Kidney (tissue), 14 donors: ENCODE data around the gene SEMA3D. TPM values are rescaled to one million over a fixed set of nuclear protein-coding genes. Genes with fewer than 3 reads are reported as not detected.

ENCODE experiments used
- DNase-seq, 5 donors: peaks; one replicate each; pipeline ENCODE4 v3.0.0-alpha.2; 2013 to 2020
- FAIRE-seq: peaks from 2 replicates; lab custom pipeline; 2012; peaks lifted over from hg19 to GRCh38; lab: Jason Lieb, UNC
- H3K27ac ChIP-seq, 2 donors: one replicate each; pipeline ENCODE4 v1.7.0; 2013; ENCODE audit warnings: low read depth in 2 of 2, low read length in 2 of 2, inconsistent platforms in 1 of 2
- H3K27me3 ChIP-seq: one replicate; pipeline ENCODE4 v1.7.1; 2013; ENCODE audit warnings: low read length, inconsistent platforms; ENCODE audit not compliant: control insufficient read depth, insufficient read depth
- H3K36me3 ChIP-seq, 3 donors: one replicate each; pipeline versions ENCODE4 v1.7.0 to v1.7.1; 2013; ENCODE audit warnings: low read length in 3 of 3, control low read depth in 1 of 3, inconsistent platforms in 1 of 3; ENCODE audit not compliant: insufficient read depth in 3 of 3, control insufficient read depth in 2 of 3
- H3K4me1 ChIP-seq, 3 donors: one replicate each; pipeline versions ENCODE4 v1.7.0 to v1.7.1; 2013; ENCODE audit warnings: low read length in 3 of 3, inconsistent platforms in 1 of 3, low read depth in 1 of 3; ENCODE audit not compliant: control insufficient read depth in 2 of 3, insufficient read depth in 2 of 3
- H3K4me3 ChIP-seq, 3 donors: one replicate each; pipeline versions ENCODE4 v1.7.0 to v1.8.1; 2013; ENCODE audit warnings: low read length in 3 of 3, control low read depth in 1 of 3, inconsistent platforms in 1 of 3
- H3K9ac ChIP-seq, 3 donors: one replicate each; pipeline versions ENCODE4 v1.7.0 to v1.7.1; 2013; ENCODE audit warnings: low read length in 3 of 3, control low read depth in 1 of 3, inconsistent platforms in 1 of 3
- H3K9me3 ChIP-seq, 3 donors: one replicate each; pipeline versions ENCODE4 v1.7.0 to v1.7.1; 2013; ENCODE audit warnings: low read length in 3 of 3, control low read depth in 1 of 3, inconsistent platforms in 1 of 3; ENCODE audit not compliant: control insufficient read depth in 2 of 3, insufficient read depth in 1 of 3
- intact Hi-C: fragments of 100-400 bp; cut with DNase I; formaldehyde crosslinking; loops from one replicate; pipeline ENCODE4 v1.11.1; 2022
- polyA plus RNA-seq: library from polyadenylated mRNA; stranded (reverse); fragments of 350-450 nt; fragmentation: Illumina TruSeq; extraction: RNeasy Lipid Tissue Mini Kit (QIAGEN cat#74804); gene quantifications from one replicate; pipeline ENCODE4 v1.2.3, GENCODE V29; 2014; ENCODE audit warnings: low read depth, low replicate concordance; ENCODE audit not compliant: insufficient read depth
- total RNA-seq: library from RNA; stranded (reverse); fragmentation: NEBNext Ultra II Directional; extraction: Animal tissue kit (Norgen Biotek cat#: 25700); gene quantifications from one replicate; pipeline ENCODE4 v1.2.1, GENCODE V29; 2021
- TF ChIP-seq, protein P1 (sequence below): IDR thresholded peaks from 3 replicates; pipeline ENCODE4 v1.5.1; 2012; ENCODE audit warnings: mild to moderate bottlenecking, moderate library complexity, borderline replicate concordance; ENCODE audit not compliant: insufficient read depth; ENCODE audit errors: extremely low read depth
- donor health status: control.
- donor health status: control.
- donor health status: control.
- donor health status: control.
- donor health status: control.
- donor health status: DM: yes; HTN: yes; CAD: no.
- donor health status: Normal renal cell carcinoma (clear cell type).

The SEMA3D gene
- total and polyA plus RNA-seq, 2 donors from 2014 or later, result 0.82 to 17.5 TPM

- no peaks in the 10 kb centered on the region for H3K27me3 ChIP-seq
- TF ChIP-seq, protein P1, sequence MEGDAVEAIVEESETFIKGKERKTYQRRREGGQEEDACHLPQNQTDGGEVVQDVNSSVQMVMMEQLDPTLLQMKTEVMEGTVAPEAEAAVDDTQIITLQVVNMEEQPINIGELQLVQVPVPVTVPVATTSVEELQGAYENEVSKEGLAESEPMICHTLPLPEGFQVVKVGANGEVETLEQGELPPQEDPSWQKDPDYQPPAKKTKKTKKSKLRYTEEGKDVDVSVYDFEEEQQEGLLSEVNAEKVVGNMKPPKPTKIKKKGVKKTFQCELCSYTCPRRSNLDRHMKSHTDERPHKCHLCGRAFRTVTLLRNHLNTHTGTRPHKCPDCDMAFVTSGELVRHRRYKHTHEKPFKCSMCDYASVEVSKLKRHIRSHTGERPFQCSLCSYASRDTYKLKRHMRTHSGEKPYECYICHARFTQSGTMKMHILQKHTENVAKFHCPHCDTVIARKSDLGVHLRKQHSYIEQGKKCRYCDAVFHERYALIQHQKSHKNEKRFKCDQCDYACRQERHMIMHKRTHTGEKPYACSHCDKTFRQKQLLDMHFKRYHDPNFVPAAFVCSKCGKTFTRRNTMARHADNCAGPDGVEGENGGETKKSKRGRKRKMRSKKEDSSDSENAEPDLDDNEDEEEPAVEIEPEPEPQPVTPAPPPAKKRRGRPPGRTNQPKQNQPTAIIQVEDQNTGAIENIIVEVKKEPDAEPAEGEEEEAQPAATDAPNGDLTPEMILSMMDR, result no peak
- no peak overlapping the region for H3K9ac ChIP-seq
- H3K27ac ChIP-seq, result no peak overlapping the region
- H3K4me1 ChIP-seq, result no peaks in the 10 kb centered on the region
- no peak overlapping the region for H3K4me3 ChIP-seq
- H3K9me3 ChIP-seq, result no peaks in the 10 kb centered on the region
- FAIRE-seq (no peak), DNase-seq (no peak)
- H3K36me3 ChIP-seq, result no peaks in the 10 kb centered on the region
- intact Hi-C loops, result no loop called here
Observed at GRCh38 chr7:85014936-85015660, 171.8 kb downstream of the SEMA3D start.

GRCh38 chr7:85011127-85011526 is 175.7 kb downstream of the SEMA3D start:
- FAIRE-seq, result no peak
- TF ChIP-seq, protein P1, result no peak
- no peaks in the 10 kb centered on the region for H3K4me1 ChIP-seq
- H3K27ac ChIP-seq, result no peak overlapping the region
- DNase-seq, result no peak
- H3K4me3 ChIP-seq, result no peak overlapping the region
- intact Hi-C loops, result no loop called here
- H3K9me3 ChIP-seq, result no peaks in the 10 kb centered on the region
- no peaks in the 10 kb centered on the region for H3K36me3 ChIP-seq
- H3K27me3 ChIP-seq, result no peaks in the 10 kb centered on the region
- no peak overlapping the region for H3K9ac ChIP-seq

DNA sequence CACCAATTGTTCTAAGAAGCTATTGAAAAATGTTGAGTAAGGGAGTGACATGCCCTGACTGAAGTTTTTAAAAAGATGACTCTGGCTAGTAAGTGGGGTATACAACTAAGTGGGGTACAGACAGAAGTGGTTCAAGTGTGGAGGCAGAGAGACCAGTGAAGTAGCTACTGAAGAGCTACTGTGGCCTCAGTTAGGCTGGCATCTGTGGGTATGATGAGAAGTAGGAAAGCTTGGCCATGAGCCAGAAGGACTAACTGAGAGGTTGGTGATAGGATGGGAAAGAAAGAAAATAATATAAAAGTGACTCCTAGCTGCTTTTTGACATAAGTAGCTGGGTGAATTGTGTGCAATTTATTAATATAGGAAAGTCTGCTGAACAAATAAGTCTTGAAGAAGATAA is 176.6 kb downstream of the SEMA3D start:
- intact Hi-C loops, result no loop called here
- no peaks in the 10 kb centered on the region for H3K9me3 ChIP-seq
- TF ChIP-seq, protein P1, result no peak
- no peaks in the 10 kb centered on the region for H3K4me1 ChIP-seq
- no peak overlapping the region for H3K4me3 ChIP-seq
- H3K27ac ChIP-seq, result no peak overlapping the region
- H3K27me3 ChIP-seq, result no peaks in the 10 kb centered on the region
- DNase-seq, result no peak
- H3K36me3 ChIP-seq, result no peaks in the 10 kb centered on the region
- FAIRE-seq, result no peak
- no peak overlapping the region for H3K9ac ChIP-seq

DNA sequence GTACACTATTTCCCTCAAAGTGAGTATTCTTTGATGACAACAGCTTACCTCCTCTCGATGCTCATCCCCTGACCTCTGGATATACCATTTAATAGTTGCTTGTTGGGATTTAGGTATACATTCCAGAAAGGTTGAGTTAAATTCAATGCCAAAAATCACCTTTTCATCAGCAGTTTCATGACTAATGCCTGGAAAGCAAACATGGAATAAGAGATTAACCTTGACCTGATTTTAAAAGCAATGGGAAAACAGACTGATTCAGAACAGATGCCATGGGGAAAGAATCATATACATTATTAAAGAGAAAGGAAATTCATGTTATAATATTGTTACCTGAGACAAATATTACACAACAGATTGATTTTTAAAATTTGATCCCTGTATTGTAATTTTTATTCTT is 180.1 kb downstream of the SEMA3D start:
- Histone ChIP-seq H3K9ac (no peak overlapping the region), H3K4me1 (no peaks in the 10 kb centered on the region), H3K27me3 (no peaks in the 10 kb centered on the region), H3K4me3 (no peak overlapping the region), H3K9me3 (no peaks in the 10 kb centered on the region), H3K27ac (no peak overlapping the region), H3K36me3 (no peaks in the 10 kb centered on the region)
- TF ChIP-seq, protein P1, result no peak
- no peak for DNase-seq
- FAIRE-seq, result no peak
- intact Hi-C loops, result no loop called here
